GM19467 (cell line): ENCODE results near the gene PUM1.

Source experiments
- ATAC-seq: cut with Tn5 transposase; IDR thresholded peaks from one replicate; pipeline ENCODE4 v1.9.1; 2021; ENCODE audit warnings: mild to moderate bottlenecking, moderate library complexity; ENCODE audit not compliant: unreplicated experiment

PUM1 gene

DNA sequence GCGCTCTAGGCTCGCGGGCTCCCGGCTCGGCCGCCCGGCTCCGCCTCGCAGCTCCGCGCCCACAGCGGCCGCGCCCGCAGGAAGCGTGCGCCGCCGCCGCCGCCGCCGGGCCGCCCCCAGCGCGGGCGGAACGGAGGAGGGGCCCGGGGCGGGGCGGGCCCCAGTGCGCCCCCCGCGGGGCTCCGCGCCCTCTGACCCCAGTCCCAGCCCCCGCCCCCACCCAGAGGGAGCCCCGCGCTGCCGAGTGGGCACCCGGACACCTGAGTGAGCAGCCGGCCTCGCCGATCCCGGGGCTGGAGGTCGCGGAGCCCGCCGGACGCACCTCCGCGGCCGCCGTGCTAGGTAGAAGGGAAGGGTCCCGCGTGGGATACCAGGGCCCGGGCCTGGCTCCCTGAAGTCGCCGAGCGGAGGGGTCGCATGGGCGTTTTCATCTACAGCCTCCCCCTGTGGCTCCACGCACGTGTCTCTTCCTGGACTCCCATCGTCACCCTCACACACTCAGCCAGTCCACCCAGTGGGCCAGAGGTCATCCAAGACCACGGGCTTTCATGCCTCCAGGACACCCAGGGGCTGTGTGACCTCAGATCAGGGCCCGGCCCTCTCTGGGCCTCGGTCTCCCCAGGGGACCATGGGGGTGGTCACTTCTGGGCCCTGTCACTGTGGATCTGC, 156.7 kb downstream of the PUM1 start, which contains the start of gene SDC3:
Gene SDC3, minus strand, starts transcription at position 63 of the 669 bp plus-strand sequence. CDS start 172 bp downstream, outside the sequence.
- ATAC-seq, result no peak

DNA sequence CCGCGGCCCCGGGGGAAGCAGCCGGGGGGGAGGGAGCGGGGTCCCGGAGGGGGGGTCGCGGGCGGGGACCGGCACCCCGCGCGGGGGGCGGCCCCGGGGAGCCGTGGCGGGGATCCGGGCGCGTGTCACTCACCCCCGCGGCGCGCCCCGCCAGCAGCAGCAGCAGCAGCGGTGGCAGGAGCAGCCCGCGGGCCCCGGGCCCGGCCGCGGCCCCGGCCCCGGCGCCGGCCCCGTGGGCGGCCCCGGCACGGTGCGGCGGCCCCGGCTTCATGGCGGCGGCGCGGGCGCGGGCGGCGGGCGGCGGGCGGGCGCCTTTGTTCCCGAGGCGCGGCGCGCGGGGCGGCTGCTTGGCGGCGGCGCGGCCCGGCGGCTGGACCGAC, 157.2 kb downstream of the PUM1 start:
- no peak for ATAC-seq

DNA sequence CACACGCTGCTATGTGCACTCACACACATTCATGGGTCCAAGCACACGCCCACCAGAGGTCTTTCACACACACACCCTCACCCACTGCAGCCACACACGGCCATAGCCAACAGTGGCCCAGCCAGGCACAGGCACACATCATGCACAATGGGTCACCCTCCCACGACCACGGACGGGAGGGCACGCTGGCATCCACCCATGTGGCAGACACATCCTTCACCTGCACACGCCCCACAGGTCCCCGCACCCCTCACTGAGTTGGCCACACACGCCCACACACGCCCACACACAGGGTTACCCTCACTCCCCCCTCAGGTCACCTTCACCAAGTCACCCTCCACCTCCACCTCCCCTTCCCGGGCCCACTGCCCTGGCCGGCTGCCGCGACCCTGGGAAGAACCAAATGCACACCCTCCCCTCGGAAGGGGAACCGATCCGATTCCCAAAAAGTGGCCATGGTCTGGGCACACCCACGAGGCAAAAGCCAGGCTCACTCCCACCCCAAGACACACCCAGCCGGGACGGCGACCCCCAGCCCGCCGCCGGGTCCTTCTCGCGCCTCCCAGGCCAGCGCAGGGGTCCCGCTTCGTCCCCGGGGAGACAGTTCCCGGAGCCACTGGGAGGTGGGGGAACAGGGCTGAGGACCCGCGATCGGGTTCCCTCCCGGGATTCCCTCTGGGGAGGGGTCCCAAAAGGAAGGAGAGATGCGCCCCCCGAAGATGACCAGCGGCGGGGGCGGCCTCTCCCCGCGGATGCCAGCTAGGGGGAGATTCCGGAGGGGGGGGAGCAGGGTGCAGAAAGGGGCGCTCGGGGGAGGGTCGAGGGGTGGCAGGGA, 157.8 kb downstream of the PUM1 start:
- ATAC-seq, result no peak

DNA sequence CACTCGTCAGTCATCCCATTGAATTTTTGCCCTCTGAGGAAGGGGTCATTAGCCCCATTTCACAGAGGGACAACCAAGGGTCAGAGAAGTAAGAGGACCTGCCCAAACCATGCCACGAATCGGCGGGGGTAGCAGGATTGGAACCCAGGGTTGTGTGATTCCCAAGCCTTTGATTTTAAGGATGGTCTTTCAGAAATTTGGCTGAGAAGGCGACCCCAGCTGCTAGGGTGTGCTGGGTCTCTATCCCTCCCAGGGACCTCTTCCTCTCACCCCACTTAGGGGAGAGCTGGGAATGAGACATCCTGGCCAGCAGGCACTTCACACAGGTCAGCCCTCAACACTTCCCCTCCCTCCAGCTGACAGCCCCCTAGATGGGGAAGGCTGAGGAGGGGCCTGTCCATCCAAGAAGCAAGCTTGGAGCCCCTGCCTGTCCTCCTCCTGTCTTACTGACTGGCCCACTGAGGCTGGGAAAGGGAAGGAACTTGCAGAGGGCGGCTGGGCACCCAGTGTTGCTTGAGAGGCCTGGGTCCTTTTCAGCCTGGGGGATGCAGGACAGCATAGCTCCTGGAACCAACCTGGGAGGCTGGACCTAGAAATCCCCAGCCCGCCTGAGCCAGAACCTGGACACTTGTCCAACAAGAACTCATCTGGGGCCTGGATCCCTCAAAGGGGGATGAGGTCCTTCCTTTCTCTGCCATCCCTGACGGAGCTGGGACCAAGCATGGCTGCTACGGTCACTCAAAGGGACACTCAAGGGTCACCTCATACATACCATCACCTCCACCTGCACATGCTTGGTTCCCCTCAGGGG, 158.7 kb downstream of the PUM1 start:
- ATAC-seq, result no peak

DNA sequence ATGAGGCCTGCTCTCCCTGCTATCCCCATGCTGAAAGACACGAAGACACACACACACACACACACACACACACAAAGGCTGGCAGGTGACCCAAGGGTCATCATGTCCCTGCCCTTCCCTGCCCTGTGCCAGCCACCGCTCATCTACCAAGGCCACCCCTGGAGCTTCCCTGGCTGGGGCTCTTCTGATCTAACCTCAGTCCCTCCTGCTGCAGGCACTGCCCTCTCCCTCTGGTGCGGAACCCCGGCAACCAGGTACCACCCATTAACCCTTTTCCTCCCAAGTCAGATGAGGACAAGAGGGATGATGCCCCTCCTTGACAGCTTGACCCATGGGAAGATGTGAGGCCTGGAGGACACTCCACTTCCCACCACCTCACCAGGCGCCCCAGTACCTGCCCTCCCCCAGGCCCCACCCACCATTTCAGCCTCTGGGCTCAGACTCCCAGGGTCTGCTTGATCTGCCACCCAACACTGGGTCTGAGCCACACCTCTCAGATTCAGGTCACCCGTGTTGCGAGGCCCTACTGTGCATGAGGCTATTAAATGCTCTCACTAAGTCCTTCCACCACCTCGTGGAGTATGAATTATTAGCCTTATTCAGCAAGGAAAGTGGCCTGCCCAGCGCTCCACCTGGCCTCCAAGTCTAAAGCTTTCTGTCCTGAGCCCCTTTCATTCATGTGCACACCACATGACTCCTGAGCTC, 159.4 kb downstream of the PUM1 start:
- no peak for ATAC-seq

DNA sequence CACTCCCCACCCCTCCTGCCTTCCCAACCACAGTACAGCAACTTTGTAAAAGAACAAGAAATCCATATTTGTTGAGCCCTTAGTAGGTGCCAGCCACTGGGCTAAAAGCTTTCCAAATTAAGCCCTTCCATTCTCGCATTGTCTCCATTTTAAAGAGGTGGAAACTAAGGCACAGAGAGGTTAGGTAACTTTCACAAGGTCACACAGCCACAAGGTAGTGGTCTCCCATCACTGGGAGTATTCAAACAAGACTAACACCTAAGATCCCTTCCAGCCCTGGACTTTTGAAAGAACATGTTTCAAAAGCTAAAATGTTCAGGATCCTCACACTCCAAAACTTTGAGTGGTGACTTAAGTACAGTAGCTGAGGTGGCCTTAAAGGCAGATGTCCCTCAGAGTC, 160.1 kb downstream of the PUM1 start:
- no peak for ATAC-seq

DNA sequence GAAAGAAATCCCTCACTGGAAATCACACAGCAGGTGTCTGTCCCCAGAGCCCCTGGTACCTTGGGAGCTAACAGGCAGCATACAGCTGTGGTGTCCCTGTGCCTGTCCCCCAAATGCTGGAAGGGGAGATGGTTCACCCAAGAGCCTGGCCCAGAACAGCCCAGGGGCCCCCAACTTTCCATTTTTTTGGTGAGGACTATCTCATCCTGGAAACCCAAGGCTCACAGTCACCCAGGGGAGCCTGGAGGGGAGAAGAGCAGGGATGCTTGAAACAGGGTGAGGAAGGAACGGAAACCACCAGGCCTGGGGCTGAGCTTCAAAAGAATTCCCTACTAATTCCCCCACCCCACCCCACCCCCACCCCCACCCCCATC, 160.6 kb downstream of the PUM1 start:
- ATAC-seq, result no peak

DNA sequence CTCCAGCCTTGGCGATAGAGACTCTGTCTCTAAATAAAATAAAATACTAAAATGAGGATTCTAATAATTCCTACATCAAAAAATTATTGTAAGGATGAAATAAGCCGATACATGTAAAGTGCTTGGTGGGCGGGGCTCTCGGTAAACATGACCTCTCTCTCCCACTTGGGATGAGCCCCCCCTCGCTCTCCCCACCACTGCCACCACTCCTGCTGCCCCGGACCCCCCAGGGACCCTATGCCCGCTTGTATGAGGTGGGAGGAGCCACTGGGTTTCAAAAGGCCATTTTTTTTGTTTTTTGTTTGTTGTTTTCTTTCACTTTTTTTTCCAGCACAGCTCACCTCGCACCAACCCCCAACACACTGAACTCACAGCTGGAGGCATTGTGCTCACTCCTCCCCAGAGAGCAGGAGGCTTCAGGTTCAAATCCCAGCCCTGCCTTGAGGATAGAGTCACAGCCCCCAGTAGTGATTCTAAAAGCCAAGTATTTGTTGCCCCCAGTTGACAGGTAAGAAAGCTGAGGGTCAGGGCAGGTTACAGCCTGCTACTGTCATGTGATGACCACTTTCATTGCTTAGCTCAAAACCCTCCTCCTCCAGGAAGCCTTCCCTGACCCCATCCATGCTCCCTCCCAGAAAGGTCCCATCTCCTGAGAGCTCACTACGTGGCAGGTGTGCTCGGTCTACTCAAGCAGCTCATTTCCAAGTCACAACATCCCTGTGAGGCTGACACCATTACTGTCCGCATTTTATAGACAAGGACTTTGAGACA, 161.1 kb downstream of the PUM1 start:
- ATAC-seq, result no peak

DNA sequence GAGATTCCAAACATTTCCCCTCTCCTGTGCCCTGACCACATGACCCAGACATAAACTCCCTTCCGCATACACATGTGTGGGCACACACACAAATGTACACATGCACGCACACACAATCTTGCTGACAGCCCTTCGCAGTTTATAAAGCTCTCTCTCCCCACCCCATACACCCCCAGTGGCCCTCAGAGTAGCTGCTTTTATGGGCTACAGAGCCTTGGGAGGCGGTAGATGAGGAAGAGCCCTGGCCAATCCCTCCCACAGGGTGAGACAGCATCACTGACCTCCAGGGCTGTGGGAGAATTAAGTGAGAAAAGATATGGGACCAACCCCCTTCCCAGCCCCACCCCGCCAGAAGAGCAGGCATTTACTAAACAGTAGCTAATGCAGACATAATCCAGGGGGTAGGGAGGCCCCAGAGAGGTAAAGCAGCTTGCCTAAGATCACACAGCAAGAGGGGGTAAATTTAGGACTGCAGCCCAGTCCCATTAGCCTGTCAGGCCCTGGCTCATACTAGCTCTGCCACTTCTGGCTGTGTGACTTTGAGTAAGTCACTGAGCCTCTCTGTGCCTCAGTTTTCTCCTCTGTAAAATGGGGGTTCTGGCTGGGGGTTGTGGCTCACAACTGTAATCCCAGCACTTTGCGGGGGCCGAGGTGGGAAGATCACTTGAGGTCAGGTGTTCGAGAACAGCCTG, 162.0 kb downstream of the PUM1 start:
- ATAC-seq, result no peak

DNA sequence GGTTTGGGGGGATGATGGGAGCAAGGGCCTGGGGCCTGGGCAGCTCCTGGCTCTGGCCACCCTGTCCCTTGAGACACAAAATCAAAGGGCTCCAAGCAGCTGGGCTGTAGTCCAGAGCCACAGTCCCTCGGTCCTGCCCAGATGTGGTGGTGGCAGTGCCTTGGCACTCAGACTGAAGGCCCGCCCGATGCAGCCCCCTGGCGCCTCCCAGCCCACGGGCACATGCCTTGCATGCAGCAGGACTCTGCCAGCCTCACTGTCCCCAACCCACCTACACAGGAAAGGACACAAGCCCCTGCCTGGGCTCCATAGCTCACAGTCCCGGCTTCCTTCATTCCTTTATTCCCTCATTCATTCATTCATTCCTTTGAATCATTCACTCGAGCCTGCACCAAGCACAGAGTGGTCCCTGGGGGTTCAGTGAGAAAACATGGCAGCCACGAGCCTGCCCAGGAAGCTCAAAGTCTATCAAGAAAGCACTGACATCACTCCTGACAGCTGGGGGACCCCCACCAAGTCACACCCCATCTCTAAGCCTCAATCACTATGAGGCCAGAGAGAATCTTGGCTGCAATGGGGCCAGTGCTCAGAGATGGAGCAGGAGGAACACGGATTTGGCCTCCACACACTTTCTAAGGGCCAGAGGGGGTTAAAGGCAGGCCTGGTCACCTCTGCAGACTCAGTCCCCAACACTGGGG, 162.8 kb downstream of the PUM1 start:
- no peak for ATAC-seq

DNA sequence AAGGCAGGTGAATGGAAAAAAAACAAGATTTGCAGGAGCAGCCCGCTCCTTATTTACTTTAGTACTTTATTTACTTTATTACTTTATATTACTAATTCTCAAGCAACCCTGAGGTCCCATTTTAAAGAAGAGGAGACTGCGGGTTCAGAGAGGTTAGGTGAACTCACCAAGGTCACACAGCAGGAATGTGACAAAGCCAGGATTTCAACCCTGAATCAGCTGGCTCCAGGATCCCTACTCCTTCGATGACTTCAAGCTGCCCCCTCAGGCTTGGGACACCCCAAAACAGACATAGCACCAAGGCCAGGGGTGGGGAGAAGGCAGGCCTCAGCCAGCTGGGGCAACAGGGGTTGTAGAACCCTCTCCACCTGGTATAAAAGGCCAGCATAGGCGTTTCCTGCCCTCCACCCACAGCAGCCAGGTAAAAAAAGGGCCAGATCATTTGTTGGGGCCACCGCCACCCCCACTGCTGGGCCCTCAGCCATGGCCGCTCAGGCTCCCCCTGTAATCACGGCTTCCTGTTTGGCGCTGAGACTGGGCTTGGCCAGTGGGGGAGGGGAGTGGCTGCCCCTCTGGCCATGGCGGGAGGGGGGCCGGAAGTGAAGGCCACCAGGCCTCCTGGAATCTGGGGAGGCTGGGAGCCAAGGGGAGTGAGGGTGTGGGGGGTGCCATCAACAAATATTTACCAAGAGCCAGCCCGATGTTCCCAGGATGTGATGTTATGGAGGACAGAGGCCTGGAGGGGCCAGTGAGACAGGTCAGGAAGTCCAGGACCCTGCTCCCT, 163.5 kb downstream of the PUM1 start:
- no peak for ATAC-seq

DNA sequence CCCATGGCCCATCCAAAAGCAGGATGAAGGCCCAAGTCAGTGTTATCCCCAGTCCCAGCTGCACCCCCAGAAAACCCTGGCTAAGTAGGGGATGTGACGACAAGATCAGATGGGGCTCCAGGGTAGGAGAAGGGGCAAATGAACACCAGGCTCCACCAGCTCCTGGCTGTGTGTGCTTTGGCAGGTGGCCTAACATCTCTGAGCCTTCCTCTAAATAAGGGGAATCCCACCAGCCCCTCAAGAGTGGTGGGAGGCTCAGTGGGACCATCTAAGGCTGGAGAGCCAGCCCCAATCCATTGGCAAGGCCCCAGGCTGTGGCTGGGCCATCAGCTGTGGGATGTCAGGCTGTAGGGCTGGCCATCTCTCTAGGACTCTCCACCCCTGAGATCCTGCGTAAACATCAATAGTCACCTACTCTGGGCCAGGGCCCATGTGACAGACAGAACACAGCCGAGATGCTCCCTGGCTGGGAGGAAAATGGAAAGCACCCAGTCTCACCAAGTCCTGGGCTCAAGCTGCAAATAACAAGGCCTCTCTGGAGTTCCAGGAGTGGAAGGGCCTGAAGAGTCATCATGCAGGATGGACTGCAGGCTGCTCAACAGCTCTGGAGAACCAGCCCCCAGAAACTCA, 164.5 kb downstream of the PUM1 start:
- no peak for ATAC-seq

DNA sequence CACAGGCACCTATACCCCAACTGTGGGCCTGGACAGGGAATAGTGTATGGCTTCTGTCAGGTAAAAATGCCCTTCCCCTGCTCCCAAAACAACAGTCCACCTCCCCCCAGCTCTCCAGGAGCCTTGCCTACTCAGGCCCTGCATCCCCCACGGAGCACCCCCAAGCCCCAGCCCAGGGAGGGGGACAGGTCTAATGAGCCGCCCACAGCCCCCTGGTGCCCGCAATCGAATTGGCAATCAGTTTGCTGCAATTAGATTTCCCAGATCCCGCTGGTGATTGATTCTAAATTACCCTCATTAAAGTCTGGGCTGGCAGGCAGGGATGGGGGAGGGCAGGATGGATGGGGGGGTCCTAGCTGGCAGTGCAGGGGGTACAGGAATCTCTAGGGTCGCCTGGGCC, 165.0 kb downstream of the PUM1 start:
- no peak for ATAC-seq

DNA sequence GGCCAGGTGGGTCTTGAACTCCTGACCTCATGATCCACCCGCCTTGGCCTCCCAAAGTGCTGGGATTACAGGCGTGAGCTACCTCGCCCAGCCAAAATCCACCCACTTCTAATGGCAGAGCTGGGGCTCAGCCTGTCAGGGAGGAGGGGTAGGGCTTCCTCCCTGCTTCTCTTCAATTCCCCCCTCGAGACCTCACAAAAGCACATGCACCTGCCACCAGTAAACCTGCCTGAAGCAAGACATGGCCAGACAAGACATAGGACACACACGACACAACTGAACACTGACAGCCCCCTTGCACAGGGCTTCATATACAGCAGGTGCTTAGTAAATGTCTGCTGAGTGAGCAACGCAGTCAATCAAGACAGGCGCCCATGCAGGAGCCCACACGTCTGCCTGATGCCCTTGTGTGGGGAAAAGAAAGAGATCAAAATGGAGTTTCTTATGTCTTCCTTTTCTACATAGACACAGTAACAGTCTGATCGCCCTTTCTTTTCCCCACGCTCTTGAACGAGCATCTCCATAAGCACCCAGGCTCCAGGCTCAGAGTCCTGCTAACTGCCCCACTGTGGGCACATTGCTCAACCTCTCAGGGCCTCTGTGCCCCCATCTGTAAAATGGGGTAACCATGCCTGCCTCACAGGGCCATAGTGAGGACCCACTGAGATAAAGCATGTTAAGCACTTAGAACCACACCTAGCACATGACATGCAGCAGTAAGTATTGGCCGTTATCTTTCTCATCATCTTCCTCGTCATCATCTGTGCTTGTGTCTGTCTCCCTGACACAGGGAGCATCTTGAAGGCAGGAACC, 165.7 kb downstream of the PUM1 start:
- ATAC-seq, result no peak

DNA sequence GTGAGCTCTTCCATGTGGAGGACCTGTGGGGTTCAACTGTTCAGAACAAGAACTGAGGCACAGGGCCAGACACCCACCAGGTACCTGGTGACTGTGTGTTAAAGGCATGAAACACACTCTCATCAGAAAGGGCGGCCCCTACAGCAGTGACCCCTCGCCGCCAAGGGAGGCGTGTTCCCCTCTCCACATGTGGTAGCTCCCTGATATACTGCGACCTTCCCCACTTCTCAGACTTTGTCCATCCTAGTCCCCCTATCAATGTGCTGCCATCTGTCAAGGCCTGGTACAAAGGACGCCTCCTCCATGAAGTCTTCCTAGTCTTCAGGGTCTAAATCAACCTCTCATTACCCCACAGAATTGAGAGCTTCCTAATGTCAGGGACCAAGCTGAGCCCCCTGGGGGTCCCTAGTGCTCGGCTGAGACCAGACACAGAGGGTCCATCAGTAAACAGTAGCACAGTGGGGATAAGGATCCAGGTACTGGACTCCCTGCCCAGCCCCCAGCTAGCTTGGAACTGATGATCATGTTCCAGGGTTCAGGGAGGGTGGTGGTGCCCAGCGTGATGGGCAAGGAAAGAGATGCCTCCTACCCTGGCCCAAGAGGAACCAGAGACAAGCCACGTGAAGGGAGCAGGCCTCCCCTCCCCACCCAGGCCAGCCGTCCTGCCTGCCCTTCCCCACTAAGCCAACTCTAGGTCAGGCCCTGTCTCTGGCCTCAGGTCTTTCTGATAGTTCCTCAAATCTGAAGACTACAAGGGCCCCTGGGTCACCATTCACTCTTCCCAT, 167.3 kb downstream of the PUM1 start:
- no peak for ATAC-seq

DNA sequence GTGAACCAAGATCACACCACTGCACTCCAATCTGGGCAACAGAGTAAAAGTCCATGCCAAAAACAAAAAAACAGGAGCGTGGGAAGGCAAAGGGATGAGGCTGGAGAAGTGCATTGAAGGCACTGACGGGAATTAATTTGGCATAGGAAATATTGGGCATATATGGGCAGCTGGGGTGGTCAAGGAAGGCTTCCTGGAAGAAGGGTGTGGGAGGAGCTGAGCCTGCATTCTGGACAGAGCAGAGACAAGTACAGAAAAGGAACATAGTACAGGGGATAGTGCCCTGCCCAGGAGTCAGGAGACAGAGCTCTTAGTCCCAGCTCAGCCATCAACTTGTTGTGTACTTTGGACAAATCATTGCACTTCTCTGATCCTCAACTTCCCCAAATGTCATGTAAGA, 168.6 kb downstream of the PUM1 start:
- ATAC-seq, result no peak
